Left ventricle myocardium inferior (tissue), 1 donor: ENCODE results near the gene SHROOM1. TPM values are rescaled to one million over a fixed set of nuclear protein-coding genes. Genes with fewer than 3 reads are reported as not detected.
"Not testable (repeated sequence)": the region's sequence is repeated elsewhere in the genome, so short reads cannot be mapped to it uniquely, and the experiment has no call there.

Experiments
- DNase-seq: peaks from one replicate; pipeline ENCODE4 v3.0.0-alpha.2; 2020
- H3K27ac ChIP-seq: fragments of 200-600 bp; replicated peaks from 2 replicates; pipeline ENCODE4 v1.8.0; 2021
- H3K27me3 ChIP-seq: fragments of 200-600 bp; 2 replicates; pipeline ENCODE4 v1.8.0; 2021; ENCODE audit warnings: low read depth
- H3K36me3 ChIP-seq: fragments of 200-600 bp; 2 replicates; pipeline ENCODE4 v1.8.0; 2021
- H3K4me1 ChIP-seq: fragments of 200-600 bp; 2 replicates; pipeline ENCODE4 v1.8.0; 2021
- H3K4me3 ChIP-seq: fragments of 200-600 bp; 2 replicates; pipeline ENCODE4 v1.8.0; 2021; ENCODE audit warnings: mild to moderate bottlenecking, moderate library complexity
- H3K9me3 ChIP-seq: fragments of 200-600 bp; replicated peaks from 2 replicates; pipeline ENCODE4 v1.8.0; 2021
- intact Hi-C: fragments of 100-400 bp; cut with micrococcal nuclease; formaldehyde crosslinking; loops from one replicate; pipeline ENCODE4 v1.11.0; 2022
- total RNA-seq: library from RNA; stranded (reverse); fragmentation: NEBNext Ultra II Directional; extraction: Animal tissue kit (Norgen Biotek cat#: 25700); gene quantifications from one replicate; pipeline ENCODE4 v1.2.1, GENCODE V29; 2021
- TF ChIP-seq, protein P1 (sequence below): fragments of 200-600 bp; IDR thresholded peaks from 2 replicates; pipeline ENCODE4 v1.8.0; 2021; ENCODE audit warnings: antibody characterized with exemption, mild to moderate bottlenecking, borderline replicate concordance
- donor health status: DM: no; HTN: yes; CAD: no; lungs with severe emphysema.

SHROOM1 gene
- total RNA-seq, 1 donor from 2014 or later = 4.9 TPM

GRCh38 chr5:132859889-132860437, 29.5 kb upstream of the SHROOM1 start:
- Histone ChIP-seq H3K9me3 (no peaks in the 10 kb centered on the region), H3K27ac (no peak overlapping the region), H3K4me1 (no peaks in the 10 kb centered on the region), H3K36me3 (no peaks in the 10 kb centered on the region), H3K4me3 (no peak overlapping the region), H3K27me3 (no peaks in the 10 kb centered on the region)
- TF ChIP-seq, protein P1, sequence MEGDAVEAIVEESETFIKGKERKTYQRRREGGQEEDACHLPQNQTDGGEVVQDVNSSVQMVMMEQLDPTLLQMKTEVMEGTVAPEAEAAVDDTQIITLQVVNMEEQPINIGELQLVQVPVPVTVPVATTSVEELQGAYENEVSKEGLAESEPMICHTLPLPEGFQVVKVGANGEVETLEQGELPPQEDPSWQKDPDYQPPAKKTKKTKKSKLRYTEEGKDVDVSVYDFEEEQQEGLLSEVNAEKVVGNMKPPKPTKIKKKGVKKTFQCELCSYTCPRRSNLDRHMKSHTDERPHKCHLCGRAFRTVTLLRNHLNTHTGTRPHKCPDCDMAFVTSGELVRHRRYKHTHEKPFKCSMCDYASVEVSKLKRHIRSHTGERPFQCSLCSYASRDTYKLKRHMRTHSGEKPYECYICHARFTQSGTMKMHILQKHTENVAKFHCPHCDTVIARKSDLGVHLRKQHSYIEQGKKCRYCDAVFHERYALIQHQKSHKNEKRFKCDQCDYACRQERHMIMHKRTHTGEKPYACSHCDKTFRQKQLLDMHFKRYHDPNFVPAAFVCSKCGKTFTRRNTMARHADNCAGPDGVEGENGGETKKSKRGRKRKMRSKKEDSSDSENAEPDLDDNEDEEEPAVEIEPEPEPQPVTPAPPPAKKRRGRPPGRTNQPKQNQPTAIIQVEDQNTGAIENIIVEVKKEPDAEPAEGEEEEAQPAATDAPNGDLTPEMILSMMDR = no peak
- intact Hi-C loops = no loop called here
- DNase-seq = no peak

DNA sequence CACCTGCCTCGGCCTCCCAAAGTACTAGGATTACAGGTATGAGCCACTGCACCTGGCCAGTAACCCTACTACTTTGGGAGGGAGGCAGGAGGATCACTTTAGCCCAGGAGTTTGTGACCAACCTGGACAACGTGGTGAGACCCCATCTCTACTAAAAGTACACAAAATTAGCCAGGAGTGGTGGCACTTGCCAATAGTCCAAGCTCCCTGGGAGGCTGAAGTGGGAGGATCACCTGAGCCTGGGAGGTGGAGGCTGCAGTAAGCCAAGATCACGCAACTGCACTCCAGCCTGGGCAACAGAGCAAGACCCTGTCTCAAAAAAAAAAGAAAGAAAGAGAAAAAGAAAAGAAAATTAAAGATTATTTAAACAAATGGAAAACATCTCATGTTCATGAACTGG, 25.6 kb upstream of the SHROOM1 start:
- Histone ChIP-seq H3K27me3 (no peaks in the 10 kb centered on the region), H3K27ac (no peak overlapping the region), H3K9me3 (no peaks in the 10 kb centered on the region), H3K4me1 (peaks cover 7% of the 10 kb centered on the region), H3K36me3 (no peaks in the 10 kb centered on the region), H3K4me3 (no peak overlapping the region)
- intact Hi-C loops = no loop called here
- DNase-seq = no peak
- TF ChIP-seq, protein P1 = no peak

- H3K9me3 ChIP-seq, H3K27me3 ChIP-seq, H3K4me3 ChIP-seq, H3K27ac ChIP-seq, DNase-seq, H3K4me1 ChIP-seq, H3K36me3 ChIP-seq, intact Hi-C loops: not testable (repeated sequence)
Observed at GRCh38 chr5:132854992-132855391, 24.5 kb upstream of the SHROOM1 start.

GRCh38 chr5:132854301-132854700, 23.9 kb upstream of the SHROOM1 start:
- Histone ChIP-seq H3K4me3 (no peak overlapping the region), H3K4me1 (peaks cover 7% of the 10 kb centered on the region), H3K9me3 (no peaks in the 10 kb centered on the region), H3K27ac (no peak overlapping the region), H3K36me3 (no peaks in the 10 kb centered on the region), H3K27me3 (no peaks in the 10 kb centered on the region)
- DNase-seq = no peak
- intact Hi-C loops = no loop called here
- TF ChIP-seq, protein P1 = no peak

- DNase-seq = no peak
- no peak overlapping the region for H3K27ac ChIP-seq
- intact Hi-C loops = no loop called here
- no peaks in the 10 kb centered on the region for H3K9me3 ChIP-seq
- TF ChIP-seq, protein P1 = no peak
- H3K4me1 ChIP-seq = peaks cover 7% of the 10 kb centered on the region
- no peaks in the 10 kb centered on the region for H3K36me3 ChIP-seq
- H3K27me3 ChIP-seq = no peaks in the 10 kb centered on the region
- H3K4me3 ChIP-seq = no peak overlapping the region
Observed at GRCh38 chr5:132853790-132854189, 23.3 kb upstream of the SHROOM1 start.

GRCh38 chr5:132853323-132853722, 22.9 kb upstream of the SHROOM1 start:
- intact Hi-C loops = no loop called here
- no peak overlapping the region for H3K27ac ChIP-seq
- no peaks in the 10 kb centered on the region for H3K9me3 ChIP-seq
- no peak overlapping the region for H3K4me3 ChIP-seq
- H3K36me3 ChIP-seq = no peaks in the 10 kb centered on the region
- H3K4me1 ChIP-seq = peaks cover 7% of the 10 kb centered on the region
- TF ChIP-seq, protein P1 = no peak
- no peaks in the 10 kb centered on the region for H3K27me3 ChIP-seq
- DNase-seq = no peak
